HG03558 (cell line): ENCODE measurements around the gene MVD.
"Not testable (repeated sequence)": the region's sequence is repeated elsewhere in the genome, so short reads cannot be mapped to it uniquely, and the experiment has no call there.

Source experiments
- ATAC-seq: cut with Tn5 transposase; IDR thresholded peaks from one replicate; pipeline ENCODE4 v1.9.1; 2021; ENCODE audit warnings: moderate number of reproducible peaks; ENCODE audit not compliant: unreplicated experiment; ENCODE audit errors: extremely low read depth

MVD gene

DNA sequence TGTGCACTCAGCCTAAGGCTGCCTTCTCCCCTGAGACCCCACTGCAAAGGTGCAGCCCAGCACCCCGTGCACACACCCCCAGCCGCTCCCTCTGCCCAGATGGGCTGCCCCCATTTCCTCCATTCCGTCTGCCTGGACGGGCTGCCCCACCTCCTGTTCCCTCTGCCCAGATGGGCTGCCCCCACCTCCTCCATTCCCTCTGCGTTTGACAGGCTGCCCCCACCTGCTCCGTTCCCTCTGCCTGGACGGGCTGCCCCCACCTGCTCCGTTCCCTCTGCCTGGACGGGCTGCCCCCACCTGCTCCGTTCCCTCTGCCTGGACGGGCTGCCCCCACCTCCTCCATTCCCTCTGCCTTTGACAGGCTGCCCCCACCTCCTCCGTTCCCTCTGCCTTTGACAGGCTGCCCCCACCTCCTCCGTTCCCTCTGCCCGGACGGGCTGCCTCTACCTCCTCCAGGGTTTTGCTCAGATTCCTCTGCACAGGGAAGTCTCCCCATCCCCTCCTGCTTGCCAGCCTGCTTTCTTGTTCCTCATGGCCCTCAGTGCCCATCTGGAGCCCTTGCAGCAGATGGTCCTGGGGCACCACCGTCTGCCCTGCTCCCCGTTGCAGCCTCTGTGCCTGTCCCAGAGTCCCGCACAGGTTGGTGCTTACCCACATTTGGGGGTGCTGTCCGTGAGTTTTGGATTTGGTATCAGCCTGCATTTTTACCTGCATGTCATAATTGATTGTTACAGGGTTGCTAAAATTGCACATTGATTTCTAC is 47.9 kb downstream of the MVD start:
- no peak for ATAC-seq

DNA sequence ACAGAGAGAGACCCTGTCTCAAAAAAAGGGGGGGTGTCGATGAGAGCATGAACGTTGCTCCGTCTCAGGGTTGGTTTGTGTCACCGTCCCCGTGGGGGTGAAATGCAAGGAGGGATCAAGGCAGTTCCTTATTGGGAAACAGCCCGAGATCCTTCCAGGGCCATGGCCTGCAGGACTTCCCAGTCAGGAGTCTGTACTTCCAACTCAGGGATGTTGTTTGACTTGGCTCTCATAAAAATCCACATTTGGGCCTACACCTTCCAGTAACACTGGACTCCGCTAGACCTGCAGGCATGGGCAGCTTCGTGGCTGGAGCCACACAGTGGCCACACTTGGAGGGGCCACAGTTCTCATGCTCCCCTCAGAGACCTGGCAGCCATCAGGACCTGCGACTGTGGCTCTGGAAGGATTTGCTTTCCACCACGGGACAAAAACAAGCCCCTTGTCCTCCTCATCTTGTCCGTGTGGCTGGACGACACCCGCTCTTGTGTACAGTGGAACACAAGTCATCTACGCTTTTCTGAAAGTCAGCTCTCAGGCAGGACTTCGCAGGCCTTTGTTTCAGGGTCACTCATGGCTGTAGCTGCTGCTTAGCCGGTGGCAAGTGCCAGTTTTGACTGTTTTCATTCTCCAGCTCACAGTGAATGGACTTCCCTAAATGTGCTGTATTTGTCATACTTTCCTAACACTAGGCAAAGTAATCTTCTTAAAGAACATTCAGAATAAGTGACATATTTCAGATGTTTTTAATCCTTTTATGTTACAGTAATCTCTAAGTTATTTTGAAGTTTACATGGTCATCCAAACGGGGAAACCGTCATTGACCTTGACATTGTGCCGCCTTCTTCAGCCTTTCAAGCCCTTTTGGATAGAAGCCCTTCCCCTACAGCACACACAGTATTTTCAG is 48.7 kb downstream of the MVD start:
- no peak for ATAC-seq

DNA sequence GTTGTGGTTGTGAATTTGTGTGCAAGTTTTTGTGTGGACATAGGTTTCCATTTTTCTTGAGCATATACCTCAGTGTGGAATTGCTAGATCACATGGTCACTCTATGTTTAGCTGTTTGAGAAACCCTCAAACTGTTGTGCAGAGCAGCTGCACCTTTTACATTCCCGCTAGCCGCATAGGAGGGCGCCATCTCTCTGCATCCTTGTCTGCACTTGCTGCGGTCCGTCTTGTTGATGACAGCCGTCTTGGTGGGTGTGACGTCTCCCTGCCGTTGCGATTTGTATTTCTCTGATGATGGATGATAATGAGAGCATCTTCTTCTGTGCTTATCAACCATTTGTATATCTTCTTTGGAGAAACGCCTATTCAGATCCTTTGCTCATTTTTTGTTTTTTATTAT is 49.6 kb downstream of the MVD start:
- no peak for ATAC-seq

DNA sequence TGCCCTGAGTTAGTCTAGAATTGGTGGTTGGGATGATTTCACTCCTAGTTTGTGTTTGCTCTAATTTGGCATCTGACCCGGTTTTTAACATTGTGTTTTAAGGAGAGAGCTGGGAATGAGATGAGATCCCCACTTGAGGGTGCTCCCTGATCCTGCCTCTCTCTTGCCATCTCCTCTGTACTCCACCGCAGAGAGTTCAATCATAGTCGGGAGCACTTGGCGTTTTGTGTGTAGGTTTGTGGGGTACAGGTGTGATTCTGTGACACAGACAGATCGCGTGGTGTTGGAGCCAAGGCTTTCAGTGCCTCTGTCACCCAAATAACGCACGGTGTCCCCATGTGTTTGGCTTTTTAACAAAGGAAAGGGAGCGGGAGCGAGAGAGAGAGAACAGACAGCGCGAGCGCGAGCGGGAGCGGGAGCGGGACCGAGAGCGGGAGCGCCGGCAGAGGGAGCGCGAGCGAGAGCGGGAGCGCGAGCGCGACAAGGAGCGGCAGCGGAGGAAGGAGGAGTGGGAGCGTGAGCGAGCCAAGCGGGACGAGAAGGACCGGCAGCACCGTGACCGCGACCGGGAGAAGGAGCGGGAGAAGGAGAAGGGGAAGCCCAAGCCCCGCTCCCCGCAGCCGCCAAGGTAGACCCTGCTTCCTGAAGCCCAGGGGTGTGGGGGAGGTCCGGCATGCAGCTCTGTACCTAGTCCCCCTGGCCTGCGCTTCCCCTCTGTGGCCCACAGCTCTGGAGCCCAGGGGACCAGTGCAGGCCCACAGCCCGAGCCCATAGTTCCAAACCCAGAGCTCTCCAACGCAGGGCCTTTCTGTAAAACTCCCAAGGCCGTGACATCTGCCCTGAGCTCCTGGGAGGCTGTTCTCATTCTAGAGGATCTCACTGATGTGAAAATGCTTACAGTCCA is 51.7 kb downstream of the MVD start:
- no peak for ATAC-seq

DNA sequence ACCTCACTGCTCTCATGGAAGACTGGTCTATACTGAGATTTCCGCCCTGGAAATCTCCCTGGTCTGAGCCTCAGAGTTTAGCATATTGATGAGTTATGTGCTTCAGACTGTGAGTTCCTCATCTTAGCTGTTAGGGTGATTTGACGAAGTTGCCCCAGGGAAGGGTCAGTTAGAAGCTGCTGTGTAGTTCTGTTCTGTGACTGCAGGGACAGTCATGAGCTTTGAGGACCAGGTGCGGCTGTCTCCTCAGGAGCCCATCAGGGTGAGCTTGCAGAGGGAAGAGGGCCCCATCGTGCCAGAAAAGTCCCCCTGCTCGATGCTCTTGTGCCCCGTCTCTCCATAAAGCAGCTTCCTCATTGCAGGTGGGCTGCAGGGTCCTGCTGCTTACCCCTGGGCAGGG is 52.8 kb downstream of the MVD start:
- ATAC-seq = no peak

DNA sequence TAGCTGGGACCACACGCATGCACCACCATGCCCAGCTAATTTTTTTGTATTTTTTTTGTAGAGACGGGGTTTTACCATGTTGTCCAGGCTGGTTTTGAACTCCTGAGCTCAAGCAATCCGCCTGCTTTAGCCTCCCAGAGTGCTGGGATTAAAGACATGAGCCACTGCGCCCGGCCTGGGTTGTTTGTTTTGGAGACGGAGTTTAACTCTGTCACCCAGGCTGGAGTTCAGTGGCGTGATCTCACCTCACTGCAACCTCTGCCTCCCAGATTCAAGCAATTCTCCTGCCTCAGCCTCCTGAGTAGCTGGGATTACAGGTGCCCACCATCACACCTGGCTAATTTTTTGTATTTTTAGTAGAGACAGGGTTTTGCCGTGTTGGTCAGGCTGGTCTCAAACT is 53.5 kb downstream of the MVD start:
- not testable (repeated sequence) for ATAC-seq

DNA sequence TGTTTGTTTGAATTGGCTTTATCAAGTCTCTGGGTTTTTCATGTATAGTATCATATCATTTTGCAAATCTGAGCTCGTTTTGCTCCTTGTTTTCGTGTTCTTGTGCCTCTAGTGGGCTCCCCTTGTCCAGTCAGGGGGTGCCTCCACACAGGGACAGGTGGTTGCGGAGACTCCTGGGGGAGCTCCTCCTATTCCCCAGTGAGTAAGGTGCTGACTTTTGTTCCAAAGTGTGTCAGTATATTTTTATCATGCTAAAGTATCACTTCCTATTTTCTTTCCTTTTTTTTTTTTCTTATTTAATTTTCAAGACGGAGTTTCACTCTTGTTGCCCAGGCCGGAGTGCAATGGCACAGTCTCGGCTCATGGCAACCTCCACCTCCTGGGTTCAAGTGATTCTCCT is 54.8 kb downstream of the MVD start:
- no peak for ATAC-seq

DNA sequence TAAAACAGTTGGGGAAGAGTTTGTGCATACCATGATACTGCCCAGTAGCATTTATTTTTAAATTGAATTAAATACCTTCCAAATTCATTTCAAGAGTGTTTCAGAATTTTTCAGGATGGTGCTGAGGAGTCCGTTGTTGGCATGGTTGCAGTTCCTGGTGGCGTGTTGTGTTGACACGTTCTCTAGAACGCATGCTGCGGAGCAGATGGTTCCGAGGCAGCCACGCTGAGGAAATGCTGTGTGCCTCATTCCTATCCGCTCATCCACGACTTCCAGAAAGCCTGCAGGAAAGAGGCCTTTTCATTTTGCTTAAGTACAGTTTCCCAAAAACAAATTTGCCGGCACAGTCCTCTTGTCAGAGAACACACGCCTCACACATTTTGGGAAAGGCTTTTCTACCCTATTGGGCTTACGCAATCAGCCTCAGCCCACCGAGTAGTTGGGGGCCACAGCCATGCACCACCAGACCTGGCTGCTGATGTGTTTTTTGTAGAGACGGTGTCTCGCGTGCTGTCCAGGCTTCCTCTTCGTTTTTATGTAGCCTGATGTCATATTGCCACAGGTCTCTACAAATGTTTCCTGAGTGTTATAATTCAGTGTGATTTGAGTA is 56.6 kb downstream of the MVD start:
- ATAC-seq = no peak

DNA sequence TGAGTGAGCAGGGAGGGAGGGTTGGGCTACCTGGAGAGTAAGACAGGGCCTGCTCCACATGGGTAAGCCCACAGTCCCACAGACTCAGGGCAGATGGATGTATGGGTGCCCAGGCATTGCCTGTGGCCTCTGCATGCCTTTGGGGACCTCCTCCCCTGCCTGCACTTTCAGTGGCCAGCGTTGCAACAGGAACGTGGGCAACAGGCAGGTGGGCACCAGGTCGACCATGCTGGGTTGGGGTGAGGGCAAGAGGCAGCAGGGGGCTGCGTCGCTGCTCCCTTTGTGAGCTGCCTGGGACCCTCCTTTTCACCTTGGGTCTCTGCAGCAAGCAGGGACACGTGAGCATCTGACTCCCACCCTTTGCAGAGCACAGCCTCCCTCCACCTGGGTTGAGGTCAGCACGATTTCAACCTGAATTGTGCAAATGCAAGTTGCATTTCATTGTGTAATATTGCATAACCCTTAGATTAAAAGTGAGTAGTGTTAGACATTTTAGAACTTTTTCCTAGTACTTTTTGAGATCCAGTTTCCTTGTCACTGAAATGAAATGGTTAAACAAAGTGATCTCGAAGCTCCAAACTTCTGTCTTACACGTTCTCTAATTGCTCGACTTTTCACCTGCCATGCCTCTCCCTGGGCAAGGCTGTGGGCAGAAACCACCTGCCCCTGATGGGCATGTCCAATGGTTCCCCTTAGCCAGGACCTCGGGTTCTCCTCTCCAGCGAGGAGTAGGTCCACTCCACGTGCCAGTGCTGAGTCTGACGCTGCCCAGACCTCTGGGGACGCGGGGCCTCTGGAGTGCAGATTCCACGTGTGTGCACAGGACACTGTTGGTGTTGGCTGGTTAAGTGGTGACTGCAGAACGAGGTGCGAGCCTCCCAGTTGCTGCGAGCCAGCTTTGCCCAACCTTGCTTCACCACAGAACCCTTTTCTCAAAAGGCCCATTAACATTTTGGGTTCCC is 57.4 kb downstream of the MVD start:
- ATAC-seq = no peak

DNA sequence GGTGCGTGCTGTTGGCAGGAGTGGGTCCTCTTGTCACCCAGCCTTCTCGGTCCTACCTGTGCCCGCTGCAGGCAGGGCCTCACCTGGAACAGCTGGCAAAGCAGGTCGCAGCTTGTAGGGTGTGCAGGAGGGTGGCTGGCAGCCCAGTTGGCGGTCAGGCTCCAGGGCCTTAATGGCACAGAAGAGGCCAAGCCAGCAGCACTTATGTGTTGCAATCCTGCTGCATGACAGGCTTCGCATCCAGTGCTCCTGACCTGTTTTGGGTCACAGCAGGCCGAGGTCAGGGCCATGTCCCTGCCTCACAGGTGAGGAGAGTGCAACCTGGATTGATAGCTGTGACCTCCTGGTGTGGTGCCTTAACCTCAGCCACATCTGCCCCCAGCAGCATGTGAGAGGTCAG is 60.8 kb downstream of the MVD start:
- no peak for ATAC-seq
